IMR-90 (cell line): ENCODE results near the gene KLHL28. TPM values are rescaled to one million over a fixed set of nuclear protein-coding genes. Genes with fewer than 3 reads are reported as not detected.
A peak's percentile ranks its signal among the peaks of the same experiment; 100 is the strongest.

Experiments used
- ATAC-seq: fragments of 200-7000 bp; cut with Tn5 transposase; 2 replicates; pipeline ENCODE4 v1.9.1; 2020; ENCODE audit warnings: low read depth, mild to moderate bottlenecking, moderate library complexity
- BruUV-seq: library from RNA; stranded (reverse); fragments of 400-500 nt; replicated peaks from 2 replicates; lab custom pipeline; 2021; lab: Mats Ljungman, UMichigan
- CTCF ChIA-PET: fragments of 300-600 bp; formaldehyde crosslinking; extraction: SDS; loops from one replicate; lab custom pipeline; 2021; ENCODE audit warnings: antibody characterized with exemption; lab: Yijun Ruan, JAX
- POLR2A ChIA-PET: fragments of 300-600 bp; sonication (Branson Sonifier 250); formaldehyde crosslinking; loops from one replicate; lab custom pipeline; 2022; ENCODE audit warnings: antibody characterized with exemption; ENCODE audit not compliant: unreplicated experiment; lab: Charles Lee
- DNase-seq: peaks from one replicate; pipeline ENCODE4 v3.0.0; 2013
- H2AFZ ChIP-seq: replicated peaks from 2 replicates; pipeline ENCODE3; 2013; ENCODE audit warnings: low read length, mild to moderate bottlenecking; ENCODE audit not compliant: poor library complexity
- H2AK5ac ChIP-seq: 2 replicates; pipeline ENCODE4 v1.6.1; 2013; ENCODE audit warnings: low read depth, low read length, inconsistent platforms
- H2AK9ac ChIP-seq: replicated peaks from 2 replicates; pipeline ENCODE3; 2013; ENCODE audit warnings: mild to moderate bottlenecking, low read depth, low read length, moderate library complexity; ENCODE audit not compliant: poor library complexity
- H2BK120ac ChIP-seq: 2 replicates; pipeline ENCODE4 v1.6.1; 2013; ENCODE audit warnings: low read depth, low read length, inconsistent platforms
- H2BK15ac ChIP-seq: 3 replicates; pipeline ENCODE4 v1.6.1; 2013; ENCODE audit warnings: low read depth, low read length, inconsistent platforms
- H2BK20ac ChIP-seq: 2 replicates; pipeline ENCODE4 v1.6.1; 2013; ENCODE audit warnings: low read depth, mild to moderate bottlenecking, inconsistent platforms, low read length, moderate library complexity
- H2BK5ac ChIP-seq: 2 replicates; pipeline ENCODE4 v1.6.1; 2013; ENCODE audit warnings: mild to moderate bottlenecking, low read depth, low read length, inconsistent platforms; ENCODE audit not compliant: poor library complexity, severe bottlenecking
- H3K14ac ChIP-seq: replicated peaks from 2 replicates; pipeline ENCODE4 v1.6.1; 2013; ENCODE audit warnings: low read depth, low read length, inconsistent platforms
- H3K18ac ChIP-seq: 2 replicates; pipeline ENCODE4 v1.6.1; 2013; ENCODE audit warnings: low read depth, low read length, control low read depth
- H3K23ac ChIP-seq: 2 replicates; pipeline ENCODE4 v1.6.1; 2013; ENCODE audit warnings: low read depth, low read length, inconsistent platforms
- H3K27ac ChIP-seq: 2 replicates; pipeline ENCODE4 v1.5.1; 2013; ENCODE audit warnings: mild to moderate bottlenecking, control low read depth, low read length; ENCODE audit not compliant: insufficient read depth
- H3K27me3 ChIP-seq: 2 replicates; pipeline ENCODE4 v1.6.1; 2013; ENCODE audit warnings: low read length; ENCODE audit not compliant: control insufficient read depth, insufficient read depth
- H3K36me3 ChIP-seq: 2 replicates; pipeline ENCODE4 v1.6.1; 2013; ENCODE audit warnings: low read length, mixed read lengths; ENCODE audit not compliant: control insufficient read depth, insufficient read depth
- H3K4ac ChIP-seq: 2 replicates; pipeline ENCODE4 v1.6.1; 2013; ENCODE audit warnings: low read depth, low read length, inconsistent platforms
- H3K4me1 ChIP-seq: 2 replicates; pipeline ENCODE4 v1.6.1; 2013; ENCODE audit warnings: low read length, mixed read lengths; ENCODE audit not compliant: control insufficient read depth, insufficient read depth
- H3K4me2 ChIP-seq: 2 replicates; pipeline ENCODE4 v1.6.1; 2013; ENCODE audit warnings: low read depth, mild to moderate bottlenecking, control low read depth, low read length, moderate library complexity
- H3K4me3 ChIP-seq: 2 replicates; pipeline ENCODE4 v1.5.1; 2013; ENCODE audit warnings: low read depth, mild to moderate bottlenecking, control low read depth, low read length, moderate library complexity; ENCODE audit not compliant: insufficient read depth
- H3K56ac ChIP-seq: 2 replicates; pipeline ENCODE4 v1.6.1; 2013; ENCODE audit warnings: low read length, inconsistent platforms; ENCODE audit not compliant: insufficient read depth; ENCODE audit errors: extremely low read depth
- H3K79me1 ChIP-seq, 2 experiments: 2 replicates each; pipeline ENCODE4 v1.6.1; 2013; ENCODE audit warnings: low read length in 2 of 2, inconsistent platforms in 1 of 2, low read depth in 1 of 2
- H3K9ac ChIP-seq: 2 replicates; pipeline ENCODE4 v1.6.1; 2013; ENCODE audit warnings: low read depth, low read length, control low read depth
- H3K9me1 ChIP-seq: 2 replicates; pipeline ENCODE4 v1.6.1; 2013; ENCODE audit warnings: low read length, inconsistent platforms; ENCODE audit not compliant: insufficient read depth
- H3K9me3 ChIP-seq: 2 replicates; pipeline ENCODE4 v1.6.1; 2013; ENCODE audit warnings: low read length; ENCODE audit not compliant: control insufficient read depth, insufficient read depth
- H4K20me1 ChIP-seq: 2 replicates; pipeline ENCODE4 v1.6.1; 2013; ENCODE audit warnings: low read length, inconsistent platforms; ENCODE audit not compliant: insufficient read depth
- H4K5ac ChIP-seq: 2 replicates; pipeline ENCODE4 v1.6.1; 2013; ENCODE audit warnings: mild to moderate bottlenecking, low read depth, low read length, control low read depth
- H4K8ac ChIP-seq, 2 experiments: 2 replicates each; pipeline ENCODE4 v1.6.1; 2013; ENCODE audit warnings: low read depth in 2 of 2, low read length in 2 of 2, control low read depth in 1 of 2, inconsistent platforms in 1 of 2
- H4K91ac ChIP-seq: 2 replicates; pipeline ENCODE4 v1.6.1; 2013; ENCODE audit warnings: low read depth, low read length, inconsistent platforms; ENCODE audit not compliant: insufficient read depth
- ELK1 ChIP-seq: fragments of 150-350 bp; IDR thresholded peaks from 2 replicates; pipeline ENCODE4 v1.6.1; 2016; ENCODE audit warnings: low read depth, mild to moderate bottlenecking, low read length, moderate library complexity, borderline replicate concordance
- MAFK ChIP-seq: IDR thresholded peaks from 2 replicates; pipeline ENCODE4 v1.6.1; 2012; ENCODE audit warnings: low read depth, low read length, improper control_type of control experiment
- RAD21 ChIP-seq: IDR thresholded peaks from 2 replicates; pipeline ENCODE4 v1.6.1; 2012; ENCODE audit warnings: low read length, improper control_type of control experiment
- RFX5 ChIP-seq: IDR thresholded peaks from 2 replicates; pipeline ENCODE4 v1.8.0; 2012; ENCODE audit warnings: low read depth, mild to moderate bottlenecking, low read length, moderate library complexity
- WGBS, 2 experiments: methylation state at CpG; one replicate each; pipeline versions ENCODE4 v1.1.5 to v1.1.7; 2013; ENCODE audit warnings: missing lambda C conversion rate in 2 of 2; ENCODE audit not compliant: insufficient read length in 1 of 2; ENCODE audit errors: extremely low coverage in 2 of 2; 5-methylcytosine and 5-hydroxymethylcytosine counted together
- dilution Hi-C: fragments of 300-500 bp; cut with HindIII; formaldehyde crosslinking; loops from one replicate; pipeline ENCODE4 v1.14.3; 2018; ENCODE audit warnings: low sequenced_read_pairs; ENCODE audit not compliant: unreplicated experiment
- in situ Hi-C: fragments of 300-500 bp; cut with MboI; formaldehyde crosslinking; loops from 3 replicates; pipeline ENCODE4 v1.14.3; 2019; ENCODE audit warnings: low sequenced_read_pairs, inconsistent platforms, mixed read lengths
- intact Hi-C: fragments of 100-400 bp; cut with micrococcal nuclease; formaldehyde crosslinking; loops from 2 replicates; pipeline ENCODE4 v1.10.0; 2022
- polyA plus RNA-seq, 3 experiments: library from polyadenylated mRNA; depleted of rRNA; stranded (reverse); fragments of >200 nt; gene quantifications; 2 replicates each; pipeline ENCODE4 v1.2.3, GENCODE V29; 2012; ENCODE audit warnings: low replicate concordance in 1 of 3
- total RNA-seq: library from RNA; depleted of rRNA; stranded (reverse); fragments of >200 nt; gene quantifications from 2 replicates; pipeline ENCODE4 v1.2.3, GENCODE V29; 2012

The KLHL28 gene
- total and polyA plus RNA-seq, 2 of the 4 experiments (the other 2 are of a cell fraction) = 2.9 to 7.7 TPM

- Histone ChIP-seq H2BK5ac (peak overlapping the region; percentile 31), H2AK9ac (peak overlapping the region; percentile 75), H3K27me3 (no peaks in the 10 kb centered on the region), H3K4ac (peak overlapping the region; percentile 28), H3K9ac (peak overlapping the region; percentile 71), H3K9me3 (no peaks in the 10 kb centered on the region), H3K56ac (peak overlapping the region; percentile 46; the same call in 1 of the 2 replicates), H2AK5ac (no peak overlapping the region), H4K5ac (no peak overlapping the region), H4K20me1 (peaks cover 16% of the 10 kb centered on the region), H3K9me1 (no peaks in the 10 kb centered on the region), H2AFZ (peak overlapping the region; percentile 97), H3K79me1 (peaks cover 10 to 40% of the 10 kb centered on the region in 2 experiments), H3K23ac (peak overlapping the region; percentile 74), H3K18ac (no peak overlapping the region), H2BK20ac (no peak overlapping the region), H4K91ac (no peak overlapping the region; the same call in 1 of the 2 replicates), H2BK15ac (no peak overlapping the region), H3K36me3 (no peaks in the 10 kb centered on the region), H2BK120ac (no peak overlapping the region; the same call in 1 of the 2 replicates), H3K4me3 (peak overlapping the region; percentile 56), H3K4me2 (peak overlapping the region; percentile 93), H3K27ac (peak overlapping the region; percentile 38), H3K4me1 (peaks cover 3% of the 10 kb centered on the region; the same call in 1 of the 2 replicates), H4K8ac (peak overlapping the region in 1 of 2 experiments; percentile 77; a peak in 1 of 4 replicates), H3K14ac (peak overlapping the region; percentile 74)
- peak; percentile 47 for ATAC-seq
- DNase-seq = peak; percentile 54
- in situ Hi-C loops (loop anchor here (10.0 kb wide), 1 partner anchor 172 kb away; the partner anchor contains the start of genes FANCM and FKBP3), dilution Hi-C loops (no loop called here), intact Hi-C loops (loop anchor here (2.0 to 5.0 kb wide), 3 partner anchors 125 to 305 kb away; partner anchors contain the start of gene MIS18BP1)
- no peak for TF ChIP-seq RAD21
- no peak for TF ChIP-seq MAFK
- no peak for TF ChIP-seq ELK1
- no peak for TF ChIP-seq RFX5
- CTCF ChIA-PET = interaction anchor here (0.6 kb wide), 1 partner anchor 92 kb away, joined by 3 read pairs; no protein-coding TSS in a partner anchor
- POLR2A ChIA-PET = no interaction called here
- no TSS peak for BruUV-seq
- WGBS, 2 experiments = 2% methylated on average over 8 of the region's 39 CpGs; no CpG with 5 or more reads in 1 of the 2 experiments
Observed at GRCh38 chr14:44962334-44963043, 742 bp upstream of the KLHL28 start.
